ENCODE measurements around the gene PRRG2. TPM values are rescaled to one million over a fixed set of nuclear protein-coding genes. Genes with fewer than 3 reads are reported as not detected.
"Not testable (repeated sequence)": the region's sequence is repeated elsewhere in the genome, so short reads cannot be mapped to it uniquely, and the experiment has no call there.

Gene PRRG2
- polyA plus RNA-seq, 1 donor, result 0.18 TPM

DNA sequence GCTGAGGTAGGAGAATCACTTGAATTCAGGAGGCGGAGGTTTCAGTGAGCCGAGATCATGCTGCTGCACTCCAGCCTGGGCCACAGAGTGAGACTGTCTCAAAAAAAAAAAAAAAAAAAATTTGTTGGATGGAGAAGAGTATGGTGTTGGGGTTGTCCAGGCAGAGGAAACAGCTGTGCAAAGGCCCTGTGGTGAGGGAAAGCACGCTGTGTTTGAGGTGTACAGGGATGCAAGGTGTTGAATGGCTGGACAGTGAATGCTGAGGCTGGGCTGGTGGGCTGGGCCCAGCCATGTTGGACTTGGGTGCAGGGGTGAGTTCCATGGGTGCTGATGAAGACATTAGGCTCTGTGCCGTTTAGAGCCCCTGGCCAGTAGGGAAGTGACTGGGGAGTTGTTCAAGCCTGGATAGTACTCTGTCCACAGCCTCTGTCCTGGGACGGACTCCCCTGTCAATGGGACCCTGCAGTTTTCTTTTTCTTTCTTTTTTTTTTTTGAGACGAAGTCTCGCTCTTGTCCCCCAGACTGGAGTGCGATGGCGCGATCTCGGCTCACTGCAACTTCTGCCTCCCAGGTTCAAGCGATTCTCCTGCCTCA lies 28.5 kb downstream of the PRRG2 start:
- no peak for DNase-seq

DNA sequence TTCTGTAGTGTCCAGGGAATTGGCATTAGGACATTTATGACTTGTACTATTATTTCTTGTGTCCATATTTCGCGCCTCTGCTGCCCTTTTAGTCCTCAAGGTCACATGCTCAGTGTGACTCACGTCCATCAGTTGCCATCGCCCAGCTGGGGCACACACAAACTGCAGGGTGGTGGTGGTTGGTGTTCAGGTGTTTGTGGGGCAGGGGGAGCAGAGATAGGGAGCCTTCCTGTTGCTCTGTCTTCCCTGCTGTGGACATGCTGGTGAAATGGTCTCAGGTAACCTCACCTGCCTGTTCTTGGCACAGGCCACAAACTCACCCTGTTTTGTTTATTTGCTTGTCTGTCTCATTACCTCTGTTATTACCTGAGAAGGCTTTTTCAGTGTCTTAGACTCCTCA lies 32.3 kb downstream of the PRRG2 start:
- DNase-seq, result no peak

- no peak for DNase-seq
These were observed 33.1 kb downstream of the PRRG2 start for GRCh38 chr19:49614096-49614833.

GRCh38 chr19:49615861-49616260 lies 34.7 kb downstream of the PRRG2 start:
- DNase-seq, result no peak

- no peak for DNase-seq
These were observed 35.4 kb downstream of the PRRG2 start for GRCh38 chr19:49616532-49616931.

DNA sequence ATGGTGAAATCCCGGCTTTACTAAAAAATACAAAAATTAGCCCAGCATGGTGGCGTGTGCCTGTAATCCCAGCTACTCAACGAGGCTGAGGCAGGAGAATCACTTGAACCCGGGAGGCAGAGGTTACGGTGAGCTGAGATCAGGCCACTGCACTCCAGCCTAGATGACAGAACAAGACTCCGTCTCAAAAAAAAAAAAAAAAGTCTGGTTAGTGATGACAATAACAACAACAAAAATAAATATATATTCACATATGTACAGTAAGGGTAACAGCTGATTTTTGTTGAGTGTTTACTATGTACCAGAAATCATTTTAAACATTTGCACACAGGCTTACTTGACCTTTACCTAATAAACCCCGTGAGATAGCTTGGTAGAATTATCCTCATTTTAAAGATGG lies 35.8 kb downstream of the PRRG2 start:
- DNase-seq, result no peak

DNA sequence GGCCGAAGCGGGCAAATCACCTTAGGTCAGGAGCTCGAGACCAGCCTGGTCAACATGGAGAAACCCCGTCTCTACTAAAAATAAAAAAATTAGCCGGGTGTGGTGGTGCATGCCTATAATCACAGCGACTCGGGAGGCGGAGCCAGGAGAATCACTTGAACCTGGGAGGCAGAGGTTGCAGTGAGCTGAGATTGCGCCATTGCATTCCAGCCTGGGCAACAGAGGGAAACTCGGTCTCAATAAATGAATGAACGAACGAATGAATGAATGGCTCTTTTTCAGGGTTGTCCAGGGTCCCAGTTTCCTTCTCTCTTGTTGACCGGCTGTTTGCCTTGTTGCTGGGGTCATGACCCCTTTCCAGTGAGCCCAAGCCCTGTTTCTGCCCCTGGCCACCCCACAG lies 36.7 kb downstream of the PRRG2 start:
- not testable (repeated sequence) for DNase-seq

- DNase-seq, result no peak
These were observed 44.1 kb downstream of the PRRG2 start for GRCh38 chr19:49624967-49625910.

DNA sequence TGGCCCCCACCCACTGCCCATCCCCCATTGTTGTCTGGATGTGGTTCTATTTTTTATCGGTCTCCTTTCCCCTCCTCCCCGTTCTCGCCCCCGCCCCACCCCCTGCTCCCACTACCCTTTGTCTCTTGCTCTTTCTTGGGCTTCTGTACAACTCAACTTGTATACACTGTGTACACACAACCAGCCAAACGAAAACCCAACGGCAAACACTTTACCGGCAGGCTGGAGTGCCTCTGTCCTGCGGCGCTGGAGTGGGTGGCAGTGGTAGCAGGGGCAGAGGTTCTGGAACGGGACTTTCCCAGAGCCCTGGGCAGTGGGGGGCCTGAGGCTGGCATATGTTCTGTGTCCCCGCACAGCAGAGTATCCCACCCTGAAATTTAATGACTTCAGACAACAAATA lies 45.1 kb downstream of the PRRG2 start:
- no peak for DNase-seq

- DNase-seq, result no peak
These were observed 48.5 kb downstream of the PRRG2 start for GRCh38 chr19:49629659-49630058.

- no peak for DNase-seq
These were observed 50.0 kb downstream of the PRRG2 start for GRCh38 chr19:49631014-49631588.

- DNase-seq, result no peak
These were observed 50.6 kb downstream of the PRRG2 start for GRCh38 chr19:49631610-49632192.

GRCh38 chr19:49632576-49632975 lies 51.5 kb downstream of the PRRG2 start:
- no peak for DNase-seq

DNA sequence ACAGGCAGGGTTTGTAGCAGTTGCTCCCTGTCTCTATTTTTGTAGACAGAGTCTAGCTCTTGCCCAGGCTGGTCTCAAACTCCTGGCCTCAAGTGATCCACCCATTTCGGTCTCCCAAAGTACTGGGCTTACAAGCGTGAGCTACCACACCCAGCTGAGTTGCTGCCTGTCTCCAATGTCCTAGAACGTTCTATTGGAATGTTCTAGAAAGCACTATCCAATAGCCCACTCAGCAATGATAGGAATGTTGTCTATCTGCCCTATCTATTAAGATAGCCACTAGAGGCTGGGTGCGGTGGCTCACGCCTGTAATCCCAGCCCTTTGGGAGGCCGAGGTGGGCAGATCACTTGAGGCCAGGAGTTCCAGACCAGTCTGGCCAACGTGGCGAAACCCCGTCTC lies 52.2 kb downstream of the PRRG2 start:
- not testable (repeated sequence) for DNase-seq

- DNase-seq, result no peak
These were observed 54.6 kb downstream of the PRRG2 start for GRCh38 chr19:49635530-49636232.

DNA sequence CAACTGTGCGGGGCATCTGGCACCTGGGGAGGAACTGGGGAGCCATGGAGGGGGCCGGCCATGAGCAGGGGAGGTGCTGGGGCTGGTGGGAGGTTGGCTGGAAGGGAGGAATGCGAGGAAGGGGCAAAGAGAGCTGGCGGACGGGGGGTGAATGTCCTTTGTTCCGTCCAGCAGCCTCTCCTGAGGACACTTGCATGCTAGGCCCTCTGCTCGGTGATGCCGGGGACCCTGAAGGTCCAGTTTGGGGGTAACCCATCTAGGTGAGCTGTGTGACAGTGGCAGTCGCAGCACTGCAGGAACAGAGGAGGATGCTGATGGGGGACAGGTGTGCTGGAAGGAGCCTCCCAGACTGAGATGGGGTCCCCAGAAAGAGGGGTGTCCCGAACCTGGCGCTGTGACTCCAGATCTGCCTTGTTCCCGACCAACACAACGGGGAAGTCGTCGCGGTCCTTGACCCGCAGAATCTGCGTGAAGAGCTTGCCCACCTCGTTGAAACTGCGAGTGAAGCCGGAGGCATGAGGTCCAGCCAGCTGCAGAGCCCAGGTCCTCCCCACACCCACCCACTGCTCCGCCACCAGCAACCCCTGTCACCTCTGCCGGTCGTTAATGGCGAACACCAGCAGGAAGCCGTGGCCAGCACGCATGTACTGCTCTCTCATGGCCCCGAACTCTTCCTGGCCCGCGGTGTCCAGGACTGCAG lies 55.3 kb downstream of the PRRG2 start:
- no peak for DNase-seq

GRCh38 chr19:49637821-49638738 lies 57.0 kb downstream of the PRRG2 start:
- DNase-seq, result peak; percentile 63

DNA sequence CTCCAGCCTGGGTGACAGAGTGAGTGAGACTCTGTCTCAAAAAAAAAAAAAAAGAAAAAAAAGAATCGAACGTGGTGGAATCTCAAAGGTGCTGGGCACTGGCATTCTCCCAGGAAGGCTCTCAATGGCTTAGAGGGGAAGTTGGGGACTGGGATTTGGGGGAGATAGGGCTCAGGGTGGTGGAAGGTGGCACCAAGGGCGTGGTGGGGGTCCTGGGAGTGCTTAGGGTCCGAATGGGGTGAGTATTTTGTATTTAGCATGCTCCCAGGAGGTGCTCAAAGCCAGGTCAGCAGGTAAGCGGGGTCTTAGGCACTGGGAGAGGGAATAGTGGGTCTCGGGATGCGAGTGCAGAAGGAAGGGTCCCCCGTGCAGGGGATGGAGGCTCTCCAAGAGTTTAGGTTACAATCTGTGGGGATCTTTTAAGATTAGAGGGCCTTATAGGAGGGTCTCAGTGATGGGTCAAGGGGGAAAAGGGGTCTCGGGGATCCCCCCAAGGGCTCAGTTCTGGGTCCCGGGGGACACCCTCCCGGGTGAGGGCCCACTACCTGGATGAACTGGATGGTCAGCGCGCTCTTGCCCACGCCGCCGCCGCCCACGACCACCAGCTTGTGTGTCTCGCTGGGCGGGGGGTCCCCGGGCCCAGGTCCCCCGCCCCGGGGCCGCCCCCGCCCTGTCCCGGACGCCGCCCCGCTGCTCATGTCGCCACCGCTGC lies 58.4 kb downstream of the PRRG2 start:
- peak; percentile 29 for DNase-seq

GRCh38 chr19:49640113-49640898 lies 59.2 kb downstream of the PRRG2 start, which contains the start of gene RRAS:
Gene RRAS (minus strand): TSS chr19:49640143. CDS start chr19:49640098, 45 bp downstream.
- DNase-seq, result peak; percentile 100

Data from hindlimb muscle (tissue), 1 donor.